T-helper 1 cell (primary cell): ENCODE results near the gene UMPS.

Source experiments
- DNase-seq, 5 donors: peaks; one replicate each; pipeline ENCODE4 v3.0.0-alpha.2; 2012 to 2020

The UMPS gene

GRCh38 chr3:124764746-124765145 is 34.5 kb downstream of the UMPS start:
- DNase-seq: no peak

- no peak for DNase-seq
Measured at GRCh38 chr3:124765197-124765840, 35.1 kb downstream of the UMPS start.

- DNase-seq: no peak
Measured at GRCh38 chr3:124766113-124767095, 36.2 kb downstream of the UMPS start.

GRCh38 chr3:124767264-124767663 is 37.0 kb downstream of the UMPS start:
- DNase-seq: no peak

- DNase-seq: no peak
Measured at GRCh38 chr3:124767691-124768090, 37.4 kb downstream of the UMPS start.

GRCh38 chr3:124768812-124769211 is 38.6 kb downstream of the UMPS start:
- no peak for DNase-seq

GRCh38 chr3:124769462-124769861 is 39.2 kb downstream of the UMPS start:
- DNase-seq: no peak

- no peak for DNase-seq
Measured at GRCh38 chr3:124770336-124771082, 40.3 kb downstream of the UMPS start.

GRCh38 chr3:124771083-124771445 is 40.8 kb downstream of the UMPS start:
- no peak for DNase-seq

- DNase-seq: no peak
Measured at GRCh38 chr3:124772081-124772831, 42.0 kb downstream of the UMPS start.

- DNase-seq: no peak
Measured at GRCh38 chr3:124773351-124774326, 43.4 kb downstream of the UMPS start.

GRCh38 chr3:124774327-124774718 is 44.1 kb downstream of the UMPS start:
- DNase-seq: no peak

GRCh38 chr3:124774841-124775402 is 44.7 kb downstream of the UMPS start:
- DNase-seq: no peak

- DNase-seq: no peak
Measured at GRCh38 chr3:124775877-124776276, 45.6 kb downstream of the UMPS start.

GRCh38 chr3:124776856-124777255 is 46.6 kb downstream of the UMPS start:
- DNase-seq: no peak

- DNase-seq: no peak
Measured at GRCh38 chr3:124777762-124778470, 47.7 kb downstream of the UMPS start.

GRCh38 chr3:124779116-124779515 is 48.9 kb downstream of the UMPS start:
- no peak for DNase-seq

GRCh38 chr3:124779751-124780191 is 49.5 kb downstream of the UMPS start:
- DNase-seq: no peak

GRCh38 chr3:124780356-124780755 is 50.1 kb downstream of the UMPS start:
- no peak for DNase-seq

- DNase-seq: no peak
Measured at GRCh38 chr3:124780761-124781475, 50.7 kb downstream of the UMPS start.
